Lower leg skin (tissue), 4 donors: Measurements from ENCODE around the gene CRAT. TPM values are rescaled to one million over a fixed set of nuclear protein-coding genes. Genes with fewer than 3 reads are reported as not detected.

Experiments
- DNase-seq, 2 donors: peaks; one replicate each; pipeline ENCODE4 v3.0.0-alpha.2; 2019; ENCODE audit warnings: low spot score in 2 of 2
- H3K4me3 ChIP-seq: fragments of 200-600 bp; sonication (generic); 2 replicates; pipeline ENCODE4 v1.5.1; 2017; ENCODE audit warnings: mild to moderate bottlenecking, low read depth; ENCODE audit not compliant: poor library complexity, severe bottlenecking
- CTCF ChIP-seq, 3 donors: fragments of 450-650 bp; IDR thresholded peaks; one replicate each; pipeline ENCODE4 v1.5.1; 2016; ENCODE audit warnings: antibody characterized with exemption in 3 of 3, mild to moderate bottlenecking in 3 of 3, moderate library complexity in 2 of 3
- POLR2A ChIP-seq, 2 donors: fragments of 450-650 bp; IDR thresholded peaks; one replicate each; pipeline ENCODE4 v1.6.1; 2016 to 2017; ENCODE audit warnings: antibody characterized with exemption in 2 of 2, mild to moderate bottlenecking in 1 of 2, moderate library complexity in 1 of 2
- WGBS, 2 donors: methylation state at CpG; one replicate each; pipeline ENCODE4 v1.1.5; 2018; 5-methylcytosine and 5-hydroxymethylcytosine counted together
- intact Hi-C: fragments of 100-400 bp; cut with DNase I; formaldehyde crosslinking; loops from one replicate; pipeline ENCODE4 v1.15.0; 2023; ENCODE audit warnings: low total_unique reads
- total RNA-seq, 4 donors: library from RNA; depleted of rRNA; stranded (reverse); fragments of >200 nt; gene quantifications; one replicate each; pipeline ENCODE4 v1.1.0, GENCODE V29; 2016

The CRAT gene
- total RNA-seq, 4 donors from 2014 or later, result 13.7 to 78.2 (median 31.3) TPM

- H3K4me3 ChIP-seq, result no peak overlapping the region
- TF ChIP-seq POLR2A (IDR thresholded peaks at IDR 0.05) (no peak), CTCF (IDR thresholded peaks at IDR 0.05) (no peak)
- WGBS, 2 donors, result 63 to 72% methylated on average over 2 of the region's 2 CpGs
- intact Hi-C loops, result no loop called here
- DNase-seq, result no peak
These were observed 34.7 kb upstream of the CRAT start for GRCh38 chr9:129145316-129145715.

GRCh38 chr9:129143031-129143927, 32.7 kb upstream of the CRAT start:
- TF ChIP-seq POLR2A (IDR thresholded peaks at IDR 0.05), result no peak
- no peak for TF ChIP-seq CTCF (IDR thresholded peaks at IDR 0.05)
- 37 to 43% methylated on average over 14 of the region's 14 CpGs for WGBS, 2 donors
- intact Hi-C loops, result no loop called here
- H3K4me3 ChIP-seq, result no peak overlapping the region
- peak; percentile 87 to 98 for DNase-seq

- WGBS, 2 donors, result 48% methylated on average over 13 to 14 of the region's 15 CpGs
- intact Hi-C loops, result no loop called here
- no peak overlapping the region for H3K4me3 ChIP-seq
- TF ChIP-seq CTCF (IDR thresholded peaks at IDR 0.05) (no peak), POLR2A (IDR thresholded peaks at IDR 0.05) (no peak)
- DNase-seq, result no peak
These were observed 31.7 kb upstream of the CRAT start for GRCh38 chr9:129142138-129142935.

- H3K4me3 ChIP-seq, result no peak overlapping the region
- TF ChIP-seq CTCF (IDR thresholded peaks at IDR 0.05) (no peak), POLR2A (IDR thresholded peaks at IDR 0.05) (no peak)
- intact Hi-C loops, result no loop called here
- DNase-seq, result peak; percentile 81 to 92
- WGBS, 2 donors, result 13 to 21% methylated on average over 12 to 13 of the region's 13 CpGs
These were observed 30.8 kb upstream of the CRAT start for GRCh38 chr9:129141066-129142041.

GRCh38 chr9:129140397-129141065, 29.9 kb upstream of the CRAT start:
- WGBS, 2 donors, result 6 to 8% methylated on average over 7 to 8 of the region's 8 CpGs
- DNase-seq, result peak in 1 of 2 donors; percentile 90
- TF ChIP-seq CTCF (IDR thresholded peaks at IDR 0.05) (no peak), POLR2A (IDR thresholded peaks at IDR 0.05) (no peak)
- H3K4me3 ChIP-seq, result peak overlapping the region; percentile 16
- intact Hi-C loops, result no loop called here
